ENCODE measurements around the gene TMEM87A.

GRCh38 chr15:42190370-42190769, 82.9 kb downstream of the TMEM87A start:
- TF ChIP-seq CTCF (IDR thresholded peaks at IDR 0.05) (no peak), POLR2A (IDR thresholded peaks at IDR 0.05) (no peak), EP300 (IDR thresholded peaks at IDR 0.05) (no peak)
